Osteocyte (in vitro differentiated cells): ENCODE measurements around the gene MRAP. TPM values are rescaled to one million over a fixed set of nuclear protein-coding genes. Genes with fewer than 3 reads are reported as not detected.

ENCODE experiments used
- DNase-seq: peaks from one replicate; pipeline ENCODE4 v3.0.0; 2021; ENCODE audit warnings: mixed read lengths; ENCODE audit not compliant: unreplicated experiment; ENCODE audit errors: extremely low spot score
- H3K27ac Mint-ChIP-seq: one replicate; pipeline ENCODE4 v1.8.0; 2021; ENCODE audit warnings: mild to moderate bottlenecking, mixed read lengths; ENCODE audit not compliant: unreplicated experiment
- H3K27me3 Mint-ChIP-seq: one replicate; pipeline ENCODE4 v1.8.0; 2021; ENCODE audit warnings: mixed read lengths; ENCODE audit not compliant: unreplicated experiment
- H3K36me3 Mint-ChIP-seq: one replicate; pipeline ENCODE4 v1.8.0; 2021; ENCODE audit warnings: mixed read lengths; ENCODE audit not compliant: unreplicated experiment
- H3K4me1 Mint-ChIP-seq: one replicate; pipeline ENCODE4 v1.8.0; 2021; ENCODE audit warnings: mixed read lengths; ENCODE audit not compliant: unreplicated experiment
- H3K4me3 Mint-ChIP-seq: one replicate; pipeline ENCODE4 v1.8.0; 2021; ENCODE audit warnings: mild to moderate bottlenecking, moderate library complexity, mixed read lengths; ENCODE audit not compliant: unreplicated experiment
- H3K9me3 Mint-ChIP-seq: one replicate; pipeline ENCODE4 v1.8.0; 2021; ENCODE audit warnings: mixed read lengths; ENCODE audit not compliant: unreplicated experiment
- long read RNA-seq: library from polyadenylated mRNA; unstranded; transcript quantifications from one replicate; pipeline ENCODE4 v2.0.0, GENCODE V29; 2021
- total RNA-seq: library from RNA; stranded (reverse); gene quantifications from 2 replicates; pipeline ENCODE4 v1.2.1, GENCODE V29; 2021
- TF ChIP-seq, protein P1 (sequence below): fragments of 200-600 bp; sonication (generic); IDR thresholded peaks from 2 replicates; pipeline ENCODE4 v1.5.0; 2021; ENCODE audit warnings: antibody characterized with exemption, mild to moderate bottlenecking, moderate library complexity

MRAP gene
- total RNA-seq, result not detected in 2 replicates
- long read RNA-seq, partial matches to known transcripts, result 0 of 1 reads
- long read RNA-seq, other reads (novel, unspliced or antisense), result 1 of 1 reads

DNA sequence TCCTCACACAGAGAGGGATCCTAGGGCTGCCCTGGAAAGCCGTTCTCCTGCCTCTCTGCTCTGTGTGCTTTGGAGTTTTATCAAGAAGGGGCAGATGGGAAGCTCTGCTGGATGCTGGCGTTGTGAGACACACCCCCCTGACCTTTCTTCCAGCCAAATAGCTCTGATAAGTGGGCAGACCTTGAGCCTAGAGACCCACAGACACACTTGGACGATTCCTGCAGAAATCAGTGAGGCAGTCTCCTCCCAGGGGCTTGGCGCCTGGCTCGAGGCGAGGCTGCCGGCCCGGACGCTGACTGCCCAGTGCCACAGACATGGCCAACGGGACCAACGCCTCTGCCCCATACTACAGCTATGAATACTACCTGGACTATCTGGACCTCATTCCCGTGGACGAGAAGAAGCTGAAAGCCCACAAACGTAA is at the start of gene MRAP:
TSS of gene MRAP (plus strand) at position 198 of the 424 bp plus-strand sequence. CDS start at position 315, 117 bp downstream.
- Mint-ChIP-seq H3K27me3 (no peaks in the 10 kb centered on the region), H3K36me3 (no peaks in the 10 kb centered on the region), H3K4me3 (no peak within 1 kb of the TSS), H3K9me3 (no peaks in the 10 kb centered on the region), H3K4me1 (no peaks in the 10 kb centered on the region), H3K27ac (no peak within 1 kb of the TSS)
- no peak for DNase-seq
- TF ChIP-seq, protein P1, sequence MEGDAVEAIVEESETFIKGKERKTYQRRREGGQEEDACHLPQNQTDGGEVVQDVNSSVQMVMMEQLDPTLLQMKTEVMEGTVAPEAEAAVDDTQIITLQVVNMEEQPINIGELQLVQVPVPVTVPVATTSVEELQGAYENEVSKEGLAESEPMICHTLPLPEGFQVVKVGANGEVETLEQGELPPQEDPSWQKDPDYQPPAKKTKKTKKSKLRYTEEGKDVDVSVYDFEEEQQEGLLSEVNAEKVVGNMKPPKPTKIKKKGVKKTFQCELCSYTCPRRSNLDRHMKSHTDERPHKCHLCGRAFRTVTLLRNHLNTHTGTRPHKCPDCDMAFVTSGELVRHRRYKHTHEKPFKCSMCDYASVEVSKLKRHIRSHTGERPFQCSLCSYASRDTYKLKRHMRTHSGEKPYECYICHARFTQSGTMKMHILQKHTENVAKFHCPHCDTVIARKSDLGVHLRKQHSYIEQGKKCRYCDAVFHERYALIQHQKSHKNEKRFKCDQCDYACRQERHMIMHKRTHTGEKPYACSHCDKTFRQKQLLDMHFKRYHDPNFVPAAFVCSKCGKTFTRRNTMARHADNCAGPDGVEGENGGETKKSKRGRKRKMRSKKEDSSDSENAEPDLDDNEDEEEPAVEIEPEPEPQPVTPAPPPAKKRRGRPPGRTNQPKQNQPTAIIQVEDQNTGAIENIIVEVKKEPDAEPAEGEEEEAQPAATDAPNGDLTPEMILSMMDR, result no peak

DNA sequence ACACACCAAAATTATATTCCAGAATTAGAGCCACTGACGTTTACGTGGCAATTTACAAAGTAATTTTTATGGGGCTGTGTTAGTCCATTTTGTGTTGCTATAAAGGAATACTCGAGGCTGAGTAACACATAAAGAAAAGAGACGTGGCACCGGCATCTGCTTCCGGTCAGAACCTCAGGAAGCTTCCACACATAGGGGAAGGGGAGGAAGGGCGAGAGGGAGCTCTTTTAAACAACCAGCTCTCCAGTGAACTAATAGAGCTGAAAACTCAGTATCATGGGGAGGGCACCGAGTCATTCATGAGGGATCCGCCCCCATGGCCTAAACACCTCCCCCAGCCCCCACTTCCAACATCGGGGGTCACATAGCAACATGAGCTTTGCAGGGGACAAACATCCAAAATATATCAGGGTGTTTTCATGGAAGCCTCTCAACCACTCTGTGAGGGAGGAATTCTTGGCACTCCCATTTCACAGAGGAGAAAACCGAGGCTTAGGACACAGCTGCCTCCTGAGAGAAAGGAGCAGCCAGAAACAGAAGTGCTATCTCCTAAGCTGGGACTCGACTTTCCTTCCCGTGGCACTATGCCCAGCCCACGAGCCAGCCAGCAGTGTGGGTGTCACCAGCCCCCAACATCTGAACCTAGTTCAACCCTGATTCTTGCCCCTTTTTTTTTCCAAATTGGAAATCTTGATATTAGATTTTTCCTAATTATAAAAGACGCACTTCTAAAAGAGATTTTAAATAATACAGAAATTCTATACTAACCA is 49.0 kb upstream of the MRAP start:
- Mint-ChIP-seq H3K4me3 (no peak overlapping the region), H3K4me1 (peaks cover 15% of the 10 kb centered on the region), H3K27ac (peak overlapping the region; percentile 76), H3K36me3 (peaks cover 3% of the 10 kb centered on the region), H3K27me3 (peaks cover 47% of the 10 kb centered on the region), H3K9me3 (no peaks in the 10 kb centered on the region)
- TF ChIP-seq, protein P1, result no peak
- DNase-seq, result peak; percentile 38

DNA sequence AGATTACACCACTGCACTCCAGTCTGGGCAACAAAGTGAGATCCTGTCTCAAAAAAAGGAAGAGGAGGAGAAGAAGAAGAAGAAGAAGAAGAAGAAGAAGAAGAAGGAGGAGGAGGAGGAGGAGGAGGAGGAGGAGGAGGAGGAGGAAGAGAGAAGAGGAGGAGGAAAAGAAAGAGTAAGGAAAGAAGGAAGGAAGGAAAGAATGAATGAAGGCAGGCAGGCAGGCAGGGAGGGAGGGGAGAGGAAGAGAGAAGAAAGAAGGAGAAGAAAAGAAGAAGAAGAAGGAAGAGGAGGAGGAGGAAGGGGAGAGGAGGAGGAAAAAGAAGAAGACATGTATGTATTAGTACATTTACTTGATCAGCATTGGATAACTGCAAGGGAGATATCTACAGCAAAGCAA is 46.5 kb upstream of the MRAP start:
- H3K27me3 Mint-ChIP-seq, result peaks cover 26% of the 10 kb centered on the region
- no peaks in the 10 kb centered on the region for H3K36me3 Mint-ChIP-seq
- TF ChIP-seq, protein P1, result no peak
- no peak overlapping the region for H3K4me3 Mint-ChIP-seq
- H3K9me3 Mint-ChIP-seq, result no peaks in the 10 kb centered on the region
- H3K27ac Mint-ChIP-seq, result no peak overlapping the region
- DNase-seq, result peak; percentile 5
- peaks cover 27% of the 10 kb centered on the region for H3K4me1 Mint-ChIP-seq

DNA sequence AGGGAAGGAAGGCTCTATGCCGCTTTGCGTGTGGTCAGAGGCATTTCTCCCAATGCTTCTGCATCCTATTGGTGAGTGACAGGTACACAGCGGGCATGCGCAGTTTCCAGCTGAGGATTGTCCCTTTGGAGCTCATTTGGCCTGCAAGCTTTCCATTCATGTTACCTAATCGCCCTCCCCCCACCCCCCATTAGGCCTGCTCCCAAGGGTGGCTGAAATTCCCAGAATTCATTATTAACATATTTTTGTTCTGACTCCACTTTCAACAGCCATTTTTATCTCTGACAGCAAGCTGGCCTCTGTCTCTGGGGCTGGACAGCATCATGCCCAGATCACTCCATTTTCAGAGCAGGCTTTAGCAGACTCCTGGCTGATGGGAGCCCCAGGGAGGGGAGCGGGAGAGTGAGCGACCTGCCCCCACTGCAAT is 45.4 kb upstream of the MRAP start:
- H3K9me3 Mint-ChIP-seq, result no peaks in the 10 kb centered on the region
- peaks cover 30% of the 10 kb centered on the region for H3K4me1 Mint-ChIP-seq
- peaks cover 17% of the 10 kb centered on the region for H3K27me3 Mint-ChIP-seq
- no peak for DNase-seq
- no peak overlapping the region for H3K4me3 Mint-ChIP-seq
- no peaks in the 10 kb centered on the region for H3K36me3 Mint-ChIP-seq
- no peak overlapping the region for H3K27ac Mint-ChIP-seq
- TF ChIP-seq, protein P1, result no peak

DNA sequence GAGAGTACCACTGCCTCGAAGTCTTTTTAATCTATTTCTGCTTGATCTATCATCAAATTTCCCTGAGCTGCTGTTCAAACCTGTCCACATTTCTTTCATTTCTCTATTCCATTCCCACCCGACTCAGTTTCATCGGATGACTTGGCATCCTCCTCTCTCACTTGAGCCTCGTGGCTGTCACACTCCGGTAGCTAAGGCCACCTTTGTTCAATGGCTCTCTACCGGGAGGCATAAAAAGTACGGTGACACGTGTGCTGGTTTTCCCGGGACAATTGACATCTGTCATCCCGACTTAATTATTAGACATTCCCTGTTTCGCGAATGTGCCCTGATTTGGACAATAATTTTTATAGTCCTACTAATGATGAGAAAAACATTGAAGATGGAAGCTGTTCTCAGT is 42.4 kb upstream of the MRAP start:
- H3K36me3 Mint-ChIP-seq, result no peaks in the 10 kb centered on the region
- no peak for DNase-seq
- H3K27ac Mint-ChIP-seq, result peak overlapping the region; percentile 93
- TF ChIP-seq, protein P1, result no peak
- no peaks in the 10 kb centered on the region for H3K9me3 Mint-ChIP-seq
- peaks cover 12% of the 10 kb centered on the region for H3K27me3 Mint-ChIP-seq
- no peak overlapping the region for H3K4me3 Mint-ChIP-seq
- H3K4me1 Mint-ChIP-seq, result peaks cover 20% of the 10 kb centered on the region
